Endometrium (tissue), 2 donors: ENCODE results near the gene TFAP2A.

Experiments used
- FAIRE-seq: peaks from 2 replicates; lab custom pipeline; 2012; peaks lifted over from hg19 to GRCh38; lab: Jason Lieb, UNC
- donor health status: control.
- donor health status: control.

Gene TFAP2A

DNA sequence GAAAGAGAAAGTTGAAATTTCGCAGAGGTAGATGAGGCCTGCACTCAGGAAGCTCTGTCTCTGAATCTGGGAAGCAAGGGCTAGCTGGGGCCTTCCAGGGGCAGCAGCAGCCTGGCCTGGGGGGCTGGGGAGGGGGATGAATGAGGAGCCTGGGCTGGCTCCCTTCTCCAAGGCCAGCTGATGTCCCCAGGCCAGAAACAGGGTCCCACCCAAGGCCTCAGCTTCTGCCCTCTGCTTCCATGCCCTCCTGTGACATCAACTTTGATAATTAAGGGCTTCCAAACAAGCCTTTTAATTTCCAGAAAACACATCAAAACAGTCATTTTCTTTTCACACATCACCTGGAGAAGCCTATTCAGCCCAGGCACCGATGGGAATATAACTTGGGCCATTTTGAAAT lies 15.4 kb downstream of the TFAP2A start:
- no peak for FAIRE-seq

GRCh38 chr6:10398446-10399218 lies 16.2 kb downstream of the TFAP2A start:
- FAIRE-seq = no peak

- no peak for FAIRE-seq
Measured at GRCh38 chr6:10397756-10398445, 17.0 kb downstream of the TFAP2A start.

GRCh38 chr6:10396785-10397184 lies 18.1 kb downstream of the TFAP2A start:
- no peak for FAIRE-seq

GRCh38 chr6:10395704-10396546 lies 18.9 kb downstream of the TFAP2A start:
- no peak for FAIRE-seq

DNA sequence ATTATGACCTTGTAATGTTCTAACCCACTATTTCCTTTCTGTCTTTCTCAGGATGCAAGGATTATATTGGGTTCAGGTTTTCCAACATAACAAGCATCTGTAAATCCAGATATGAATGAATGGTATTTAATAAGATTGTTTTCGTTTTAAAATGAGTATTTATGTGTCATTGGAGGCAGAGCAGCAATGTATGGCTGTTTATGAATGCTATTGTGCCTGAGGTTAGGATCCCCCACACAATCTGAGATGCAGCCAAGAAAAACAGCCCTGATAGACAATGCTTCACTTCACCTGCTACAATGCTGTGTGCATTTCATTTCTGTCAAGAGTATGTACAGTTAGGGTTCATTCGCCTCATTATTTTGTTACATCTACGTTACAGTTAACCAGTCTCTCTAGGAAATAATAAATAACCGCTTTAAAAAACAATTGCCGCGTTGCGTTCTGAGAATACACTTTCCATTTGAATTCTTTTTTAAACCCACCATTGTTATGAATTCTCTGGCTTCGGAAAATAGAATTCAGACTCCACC lies 19.6 kb downstream of the TFAP2A start:
- FAIRE-seq = no peak

GRCh38 chr6:10393544-10394225 lies 21.2 kb downstream of the TFAP2A start:
- FAIRE-seq = no peak

GRCh38 chr6:10391799-10392198 lies 23.1 kb downstream of the TFAP2A start:
- FAIRE-seq = no peak

DNA sequence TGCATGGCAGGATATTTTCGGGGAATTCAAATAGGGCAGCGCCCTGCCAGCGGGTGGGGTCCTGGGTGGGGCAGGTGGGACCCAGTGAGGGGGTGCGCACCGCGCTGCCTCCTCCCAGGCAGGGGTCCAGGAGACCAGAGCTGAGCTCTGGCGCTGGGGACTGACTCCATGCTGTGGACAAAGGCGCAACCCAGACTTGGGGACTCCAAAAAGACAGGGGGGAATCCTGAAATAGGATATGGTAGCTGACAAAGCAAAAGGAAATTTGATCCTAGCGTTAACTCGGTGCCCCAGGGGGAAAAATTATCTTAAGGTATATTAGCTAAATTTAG lies 23.6 kb downstream of the TFAP2A start:
- FAIRE-seq = no peak

- no peak for FAIRE-seq
Measured at GRCh38 chr6:10390495-10391298, 24.2 kb downstream of the TFAP2A start.

DNA sequence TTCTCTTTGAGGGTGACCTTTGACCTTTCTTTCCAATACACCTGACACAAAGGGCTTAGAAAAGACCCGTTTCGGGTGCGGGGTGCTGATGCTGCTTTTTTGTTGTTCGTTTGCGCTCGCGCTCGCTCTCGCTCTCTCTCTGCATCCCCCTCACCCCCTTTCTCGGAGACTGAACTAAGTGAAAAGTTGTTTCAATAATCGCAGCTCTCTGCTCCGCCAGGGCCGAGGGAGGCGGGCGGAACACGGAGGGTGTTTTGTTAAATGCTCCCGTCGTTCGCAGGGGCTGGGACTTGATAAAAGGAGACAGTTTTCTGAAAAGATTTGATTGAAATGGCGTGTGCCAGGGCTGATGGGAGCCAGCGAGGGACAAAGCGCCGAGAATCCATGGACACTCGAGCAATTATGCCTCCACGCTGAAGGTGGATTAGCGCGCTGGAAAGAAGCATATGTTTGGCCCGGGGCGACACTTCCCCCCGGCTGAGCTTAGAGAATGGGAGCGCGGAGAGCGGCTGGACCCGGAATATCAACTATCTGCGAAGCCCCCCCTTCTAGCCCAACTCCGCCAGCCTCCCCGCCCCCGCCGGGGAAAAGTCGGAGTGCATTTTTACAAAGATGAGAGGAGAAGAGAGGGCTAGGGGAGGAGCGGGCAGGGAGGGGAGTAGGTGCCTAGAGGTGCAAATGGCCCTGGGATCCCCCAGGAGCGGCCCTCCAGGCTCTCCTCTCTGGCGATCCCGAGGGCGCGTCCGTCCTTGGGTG lies 25.0 kb downstream of the TFAP2A start:
- no peak for FAIRE-seq

DNA sequence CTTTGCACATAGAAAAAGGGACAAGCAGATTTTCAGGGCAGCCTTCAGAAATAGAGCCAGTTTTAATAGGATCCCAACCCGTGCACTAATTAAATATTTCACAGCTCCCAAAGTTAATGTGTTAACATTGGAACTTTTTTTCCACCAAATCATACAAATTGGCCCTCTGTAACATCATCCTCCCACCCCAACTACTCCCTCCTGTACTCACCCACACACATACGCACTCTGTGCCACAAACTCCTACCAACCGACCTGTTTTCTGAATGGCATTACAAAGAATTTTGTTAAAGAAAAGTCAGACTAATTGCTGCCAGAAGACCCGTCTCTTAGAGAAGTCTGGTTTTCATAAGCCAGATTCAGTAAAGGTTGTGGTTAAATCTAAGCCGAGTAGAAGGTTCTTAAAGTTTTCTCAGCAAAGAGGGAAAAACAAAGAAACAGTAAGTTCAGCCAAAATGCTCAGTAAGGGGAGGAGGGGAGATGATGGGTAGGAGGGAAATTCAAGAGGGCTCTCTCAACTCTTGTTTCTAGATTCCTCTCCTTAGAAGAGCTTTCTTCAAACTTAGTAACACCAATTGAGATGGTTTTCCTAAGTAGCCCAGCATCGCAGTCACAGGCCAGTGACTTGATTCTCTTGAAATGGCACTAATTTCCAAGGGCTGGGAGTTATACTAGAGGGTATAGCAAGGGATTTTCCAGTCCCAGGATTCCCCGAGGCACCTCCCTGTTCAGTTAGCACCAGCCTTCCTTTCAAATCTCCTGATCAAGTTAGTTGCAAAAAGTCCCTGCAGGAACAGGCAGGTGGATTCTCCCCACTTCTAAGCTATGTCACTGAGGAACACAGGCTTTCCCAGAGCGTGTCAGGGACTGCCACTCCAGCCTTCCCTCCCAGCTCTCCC lies 27.9 kb downstream of the TFAP2A start:
- FAIRE-seq = no peak

GRCh38 chr6:10386220-10386619 lies 28.7 kb downstream of the TFAP2A start:
- FAIRE-seq = no peak

- no peak for FAIRE-seq
Measured at GRCh38 chr6:10385524-10386132, 29.2 kb downstream of the TFAP2A start.

- FAIRE-seq = no peak
Measured at GRCh38 chr6:10384610-10385523, 30.0 kb downstream of the TFAP2A start.

GRCh38 chr6:10384091-10384609 lies 30.7 kb downstream of the TFAP2A start:
- no peak for FAIRE-seq

DNA sequence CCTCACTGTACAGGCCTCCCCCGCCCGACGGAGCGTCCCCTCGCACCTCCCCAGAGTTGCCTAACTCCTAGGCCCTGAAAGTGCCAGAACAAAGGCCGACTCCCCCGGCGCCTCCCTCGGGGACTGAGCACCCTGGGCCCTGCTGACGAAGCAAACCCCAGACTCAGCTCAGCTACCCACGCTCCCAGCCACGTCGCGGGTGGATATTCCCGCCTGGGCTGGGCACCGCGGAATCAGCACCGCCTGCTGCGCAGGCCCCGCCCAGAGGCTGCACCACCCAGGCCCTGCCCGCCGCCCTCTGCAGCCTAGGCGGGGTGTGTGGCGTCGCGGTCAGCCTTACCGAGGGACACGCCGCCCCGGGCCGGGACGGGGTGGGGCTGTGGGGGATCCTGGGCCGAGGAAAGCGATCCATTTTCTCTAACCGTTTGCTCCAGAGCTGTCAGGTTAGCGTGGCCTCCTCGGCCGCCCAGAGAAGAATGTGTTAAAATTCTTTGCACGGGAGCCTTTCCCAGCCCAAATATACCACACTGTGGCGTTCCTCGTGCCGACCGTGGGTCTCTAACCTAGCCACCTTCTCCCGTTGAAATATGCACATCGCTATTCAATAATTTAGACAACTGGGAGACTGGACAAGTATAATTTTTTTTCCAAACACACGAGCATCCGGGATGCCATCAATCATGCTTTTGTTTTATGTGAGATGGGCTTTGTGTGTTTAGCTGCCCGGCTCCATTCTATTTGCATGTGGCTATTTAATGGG lies 31.4 kb downstream of the TFAP2A start:
- no peak for FAIRE-seq
